GM12872 (cell line): Measurements from ENCODE around the gene BASP1.

Source experiments
- CTCF ChIP-seq: IDR thresholded peaks from 3 replicates; pipeline ENCODE4 v1.5.1; 2011; ENCODE audit warnings: low read depth, mild to moderate bottlenecking, low read length, moderate library complexity; ENCODE audit not compliant: insufficient read depth

Gene BASP1

GRCh38 chr5:17186256-17186655 lies 31.2 kb upstream of the BASP1 start:
- no peak for TF ChIP-seq CTCF

GRCh38 chr5:17187011-17187785 lies 30.2 kb upstream of the BASP1 start:
- TF ChIP-seq CTCF: no peak

GRCh38 chr5:17187786-17188170 lies 29.7 kb upstream of the BASP1 start:
- no peak for TF ChIP-seq CTCF

- peak; percentile 83 for TF ChIP-seq CTCF
Observed at GRCh38 chr5:17189381-17190036, 27.9 kb upstream of the BASP1 start.

GRCh38 chr5:17190242-17190778 lies 27.1 kb upstream of the BASP1 start:
- peak; percentile 74 for TF ChIP-seq CTCF

GRCh38 chr5:17190799-17191391 lies 26.5 kb upstream of the BASP1 start:
- TF ChIP-seq CTCF: no peak

- TF ChIP-seq CTCF: no peak
Observed at GRCh38 chr5:17192191-17192590, 25.2 kb upstream of the BASP1 start.
